HG03039 (cell line): ENCODE data around the gene SHE.

Source experiments
- ATAC-seq: cut with Tn5 transposase; IDR thresholded peaks from one replicate; pipeline ENCODE4 v1.9.1; 2021; ENCODE audit warnings: mild to moderate bottlenecking, moderate library complexity; ENCODE audit not compliant: unreplicated experiment

Gene SHE

GRCh38 chr1:154481053-154481452 lies 21.2 kb downstream of the SHE start:
- no peak for ATAC-seq

- ATAC-seq, result no peak
Observed at GRCh38 chr1:154479764-154480421, 22.3 kb downstream of the SHE start.

GRCh38 chr1:154478639-154479038 lies 23.6 kb downstream of the SHE start:
- no peak for ATAC-seq

GRCh38 chr1:154478013-154478412 lies 24.2 kb downstream of the SHE start:
- no peak for ATAC-seq

- ATAC-seq, result no peak
Observed at GRCh38 chr1:154476791-154477190, 25.4 kb downstream of the SHE start.

GRCh38 chr1:154474802-154475201 lies 27.4 kb downstream of the SHE start:
- ATAC-seq, result no peak

- ATAC-seq, result no peak
Observed at GRCh38 chr1:154471304-154471703, 30.9 kb downstream of the SHE start.

GRCh38 chr1:154469844-154470560 lies 32.2 kb downstream of the SHE start:
- ATAC-seq, result no peak

- ATAC-seq, result no peak
Observed at GRCh38 chr1:154468535-154469250, 33.5 kb downstream of the SHE start.

GRCh38 chr1:154467434-154468102 lies 34.6 kb downstream of the SHE start:
- no peak for ATAC-seq

GRCh38 chr1:154466921-154467417 lies 35.2 kb downstream of the SHE start:
- ATAC-seq, result no peak

- no peak for ATAC-seq
Observed at GRCh38 chr1:154466206-154466605, 36.0 kb downstream of the SHE start.

- no peak for ATAC-seq
Observed at GRCh38 chr1:154465621-154466195, 36.5 kb downstream of the SHE start.

- no peak for ATAC-seq
Observed at GRCh38 chr1:154463512-154463990, 38.7 kb downstream of the SHE start.

GRCh38 chr1:154460695-154461260 lies 41.4 kb downstream of the SHE start:
- no peak for ATAC-seq

- ATAC-seq, result no peak
Observed at GRCh38 chr1:154459080-154459479, 43.1 kb downstream of the SHE start.

- ATAC-seq, result no peak
Observed at GRCh38 chr1:154456631-154457030, 45.6 kb downstream of the SHE start.

GRCh38 chr1:154454386-154455120 lies 47.7 kb downstream of the SHE start:
- no peak for ATAC-seq

- no peak for ATAC-seq
Observed at GRCh38 chr1:154453574-154454352, 48.4 kb downstream of the SHE start.
